ENCODE results near the gene SLC8A2.

DNA sequence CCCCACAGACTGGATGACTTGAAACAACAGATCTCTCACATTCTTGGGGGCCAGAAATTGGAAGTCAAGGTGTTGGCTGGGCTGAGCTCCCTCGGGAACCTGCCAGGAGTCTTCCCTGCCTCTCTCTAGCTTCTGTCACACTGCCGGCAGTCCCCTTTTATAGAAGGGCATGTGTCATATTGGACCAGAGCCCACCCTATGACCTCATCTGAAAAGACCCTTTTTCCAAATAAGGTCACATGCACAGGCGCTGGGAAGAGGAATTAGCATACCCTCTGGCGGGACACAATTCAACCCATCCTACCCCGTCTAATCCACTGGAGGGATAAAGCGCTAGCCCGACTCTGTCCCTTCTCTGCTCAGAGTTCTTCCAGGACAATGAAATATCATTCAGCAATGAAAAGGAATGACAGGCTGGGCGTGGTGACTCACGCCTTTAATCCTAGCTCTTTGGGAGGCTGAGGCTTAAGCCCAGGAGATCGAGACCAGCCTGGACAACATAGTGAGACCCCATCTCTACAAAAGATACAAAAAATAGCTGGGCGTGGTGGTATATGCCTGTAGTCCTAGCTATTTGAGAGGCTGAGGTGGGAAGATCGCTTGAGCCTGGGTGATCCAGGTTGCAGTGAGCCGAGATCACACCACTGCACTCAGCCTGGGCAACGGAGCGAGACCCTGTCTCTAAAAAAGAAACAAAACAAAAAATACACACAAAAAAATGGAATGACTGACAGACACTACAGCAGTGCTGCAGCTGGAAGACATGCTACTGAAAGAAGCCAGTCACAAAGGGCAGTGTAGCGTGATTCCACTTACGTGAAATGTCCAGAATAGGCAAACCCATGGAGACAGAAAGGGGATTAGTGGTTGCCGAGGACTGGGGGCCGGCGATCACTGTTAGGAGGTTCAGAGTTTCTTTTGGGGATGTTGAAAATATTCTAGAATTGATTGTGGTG, 80.9 kb downstream of the SLC8A2 start:
- TF ChIP-seq, protein P1, sequence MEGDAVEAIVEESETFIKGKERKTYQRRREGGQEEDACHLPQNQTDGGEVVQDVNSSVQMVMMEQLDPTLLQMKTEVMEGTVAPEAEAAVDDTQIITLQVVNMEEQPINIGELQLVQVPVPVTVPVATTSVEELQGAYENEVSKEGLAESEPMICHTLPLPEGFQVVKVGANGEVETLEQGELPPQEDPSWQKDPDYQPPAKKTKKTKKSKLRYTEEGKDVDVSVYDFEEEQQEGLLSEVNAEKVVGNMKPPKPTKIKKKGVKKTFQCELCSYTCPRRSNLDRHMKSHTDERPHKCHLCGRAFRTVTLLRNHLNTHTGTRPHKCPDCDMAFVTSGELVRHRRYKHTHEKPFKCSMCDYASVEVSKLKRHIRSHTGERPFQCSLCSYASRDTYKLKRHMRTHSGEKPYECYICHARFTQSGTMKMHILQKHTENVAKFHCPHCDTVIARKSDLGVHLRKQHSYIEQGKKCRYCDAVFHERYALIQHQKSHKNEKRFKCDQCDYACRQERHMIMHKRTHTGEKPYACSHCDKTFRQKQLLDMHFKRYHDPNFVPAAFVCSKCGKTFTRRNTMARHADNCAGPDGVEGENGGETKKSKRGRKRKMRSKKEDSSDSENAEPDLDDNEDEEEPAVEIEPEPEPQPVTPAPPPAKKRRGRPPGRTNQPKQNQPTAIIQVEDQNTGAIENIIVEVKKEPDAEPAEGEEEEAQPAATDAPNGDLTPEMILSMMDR (IDR thresholded peaks at IDR 0.05): no peak
- no peak for TF ChIP-seq POLR2A (IDR thresholded peaks at IDR 0.05)
